ENCODE measurements around the gene NEUROD2.

- TF ChIP-seq POLR2AphosphoS5 (IDR thresholded peaks at IDR 0.05; ENCODE audit: low read depth, low read length) (no peak), TAF1 (IDR thresholded peaks at IDR 0.05; ENCODE audit: borderline replicate concordance, low read depth, low read length) (no peak), POLR2A (IDR thresholded peaks at IDR 0.05; ENCODE audit: low read depth, low read length) (no peak)
These were observed at the start of gene NEUROD2 for GRCh38 chr17:39607851-39608130.

Data from GM12892 (cell line).